ENCODE results near the gene ZNF518A.
"Not testable (repeated sequence)": the region's sequence is repeated elsewhere in the genome, so short reads cannot be mapped to it uniquely, and the experiment has no call there.

ZNF518A gene

DNA sequence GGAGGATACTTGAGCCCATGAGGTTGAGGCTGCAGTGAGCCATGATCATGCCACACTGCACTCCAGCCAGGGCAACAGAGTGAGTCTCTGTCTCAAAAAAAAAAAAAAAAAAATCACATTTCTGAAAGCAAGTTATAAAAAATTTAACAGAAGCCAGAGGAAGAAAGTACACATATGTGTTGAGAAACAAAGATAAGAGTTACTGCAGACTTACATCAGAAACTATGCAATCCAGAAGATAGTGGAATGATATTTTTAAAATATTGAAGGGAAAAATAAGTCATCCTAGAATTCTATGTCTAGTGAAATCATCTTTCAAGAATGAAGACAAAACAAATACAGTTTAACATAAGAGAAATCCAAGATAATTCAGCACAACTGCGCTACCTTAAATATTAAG lies 46.9 kb downstream of the ZNF518A start:
- no peak overlapping the region for H3K27ac ChIP-seq
- TF ChIP-seq, protein P1, sequence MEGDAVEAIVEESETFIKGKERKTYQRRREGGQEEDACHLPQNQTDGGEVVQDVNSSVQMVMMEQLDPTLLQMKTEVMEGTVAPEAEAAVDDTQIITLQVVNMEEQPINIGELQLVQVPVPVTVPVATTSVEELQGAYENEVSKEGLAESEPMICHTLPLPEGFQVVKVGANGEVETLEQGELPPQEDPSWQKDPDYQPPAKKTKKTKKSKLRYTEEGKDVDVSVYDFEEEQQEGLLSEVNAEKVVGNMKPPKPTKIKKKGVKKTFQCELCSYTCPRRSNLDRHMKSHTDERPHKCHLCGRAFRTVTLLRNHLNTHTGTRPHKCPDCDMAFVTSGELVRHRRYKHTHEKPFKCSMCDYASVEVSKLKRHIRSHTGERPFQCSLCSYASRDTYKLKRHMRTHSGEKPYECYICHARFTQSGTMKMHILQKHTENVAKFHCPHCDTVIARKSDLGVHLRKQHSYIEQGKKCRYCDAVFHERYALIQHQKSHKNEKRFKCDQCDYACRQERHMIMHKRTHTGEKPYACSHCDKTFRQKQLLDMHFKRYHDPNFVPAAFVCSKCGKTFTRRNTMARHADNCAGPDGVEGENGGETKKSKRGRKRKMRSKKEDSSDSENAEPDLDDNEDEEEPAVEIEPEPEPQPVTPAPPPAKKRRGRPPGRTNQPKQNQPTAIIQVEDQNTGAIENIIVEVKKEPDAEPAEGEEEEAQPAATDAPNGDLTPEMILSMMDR (conservative IDR thresholded peaks at IDR 0.05), result no peak
- no peak for TF ChIP-seq ZFX (IDR thresholded peaks at IDR 0.05)

DNA sequence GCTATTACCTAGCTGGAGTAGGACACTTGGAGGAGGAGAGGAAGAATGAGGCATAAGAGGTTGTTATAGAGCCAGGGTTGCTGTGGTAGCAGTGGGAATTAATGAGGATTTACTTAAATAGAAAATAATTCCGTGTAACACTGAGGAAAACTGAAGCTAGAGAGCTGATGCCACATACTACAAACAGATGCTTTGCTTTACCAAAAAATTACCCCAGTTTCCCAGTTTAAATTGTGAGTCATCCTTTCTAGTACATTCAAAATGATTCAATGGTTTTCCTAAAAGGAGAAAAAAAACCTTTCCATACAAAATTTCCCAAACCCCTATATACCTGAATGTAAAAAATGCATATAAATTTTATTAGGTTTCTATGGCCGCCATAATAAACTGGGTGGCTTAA lies 58.3 kb downstream of the ZNF518A start:
- TF ChIP-seq, protein P1 (conservative IDR thresholded peaks at IDR 0.05), result no peak
- no peak for TF ChIP-seq ZFX (IDR thresholded peaks at IDR 0.05)

DNA sequence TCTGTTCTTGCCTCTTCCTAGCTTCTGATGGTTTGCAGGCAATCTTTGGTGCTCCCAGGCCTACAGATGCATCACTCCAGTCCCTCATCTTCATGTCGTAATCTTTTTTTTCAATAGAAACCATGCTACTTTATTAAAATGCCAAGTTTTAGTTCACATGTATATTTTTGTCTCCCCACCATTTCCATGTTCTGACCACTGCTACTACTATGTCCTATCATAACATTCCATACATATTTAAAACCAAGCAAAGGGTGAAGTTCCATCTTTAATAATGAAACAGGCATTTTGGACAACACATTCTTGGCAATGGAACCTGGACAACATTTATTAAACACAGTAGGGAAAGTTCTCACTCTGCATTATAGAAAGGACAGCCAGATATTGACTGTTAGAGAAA lies 58.8 kb downstream of the ZNF518A start:
- TF ChIP-seq, protein P1 (conservative IDR thresholded peaks at IDR 0.05), result no peak
- no peak for TF ChIP-seq ZFX (IDR thresholded peaks at IDR 0.05)

More for the DNA sequence above, 58.3 kb downstream of the ZNF518A start:
- no peak overlapping the region for H3K27ac ChIP-seq

GRCh38 chr10:96189505-96189904 lies 59.4 kb downstream of the ZNF518A start:
- not testable (repeated sequence) for H3K27ac ChIP-seq

More for the DNA sequence above, 58.8 kb downstream of the ZNF518A start:
- H3K27ac ChIP-seq, result no peak overlapping the region

DNA sequence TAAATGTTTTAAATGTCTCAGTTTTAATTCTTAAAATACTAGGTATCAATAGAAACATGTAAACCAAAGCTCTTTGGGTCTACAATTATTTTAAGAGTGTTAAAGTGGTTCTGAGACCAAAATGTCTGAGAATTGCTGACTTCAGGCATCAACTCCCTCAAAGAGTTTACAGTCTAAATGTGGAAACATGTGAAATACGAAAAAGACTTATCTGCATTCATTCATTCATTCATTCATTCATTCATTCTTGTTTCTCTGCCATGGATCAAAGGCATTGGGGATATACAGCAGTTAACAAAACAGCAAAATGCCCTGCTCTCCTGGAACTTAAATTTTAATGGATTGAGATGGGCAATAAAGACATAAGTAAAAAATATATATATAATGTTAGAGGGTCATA lies 71.4 kb downstream of the ZNF518A start:
- H3K27ac ChIP-seq, result no peak overlapping the region
- TF ChIP-seq ZFX (IDR thresholded peaks at IDR 0.05), result no peak
- TF ChIP-seq, protein P1 (conservative IDR thresholded peaks at IDR 0.05), result no peak

- H3K27ac ChIP-seq, result no peak overlapping the region
- no peak for TF ChIP-seq ZFX (IDR thresholded peaks at IDR 0.05)
- TF ChIP-seq, protein P1 (conservative IDR thresholded peaks at IDR 0.05), result no peak
Measured at GRCh38 chr10:96205580-96205979, 75.5 kb downstream of the ZNF518A start.

- H3K27ac ChIP-seq, result no peak overlapping the region
- TF ChIP-seq, protein P1 (conservative IDR thresholded peaks at IDR 0.05), result no peak
- no peak for TF ChIP-seq ZFX (IDR thresholded peaks at IDR 0.05)
Measured at GRCh38 chr10:96208271-96208670, 78.2 kb downstream of the ZNF518A start.

DNA sequence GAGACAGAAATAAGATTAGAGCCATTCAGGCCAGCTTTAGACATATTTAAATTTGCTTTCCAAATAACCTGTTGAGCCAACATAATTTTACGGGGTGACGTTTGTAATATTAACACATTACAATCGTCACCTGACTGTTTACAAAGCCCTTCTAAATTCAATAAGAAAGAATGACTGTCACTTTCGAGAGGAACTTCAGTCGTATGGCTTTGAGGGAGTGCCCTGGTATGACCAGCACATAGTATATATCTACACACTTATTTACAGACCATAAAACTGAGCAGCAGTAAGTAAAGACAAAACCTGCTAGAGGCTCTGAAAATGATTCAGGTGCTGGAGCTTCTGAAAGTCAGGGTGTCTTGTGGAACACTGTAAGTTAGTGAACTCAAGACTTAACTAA lies 78.8 kb downstream of the ZNF518A start:
- TF ChIP-seq, protein P1 (conservative IDR thresholded peaks at IDR 0.05), result no peak
- TF ChIP-seq ZFX (IDR thresholded peaks at IDR 0.05), result no peak
- H3K27ac ChIP-seq, result no peak overlapping the region

All from C4-2B (cell line).